Smooth muscle cell (in vitro differentiated cells): ENCODE data around the gene AXIN2. TPM values are rescaled to one million over a fixed set of nuclear protein-coding genes. Genes with fewer than 3 reads are reported as not detected.

Experiments
- DNase-seq: peaks from one replicate; lab custom pipeline; 2025; ENCODE audit not compliant: unreplicated experiment; lab: John Stamatoyannopoulos, UW
- H2AFZ ChIP-seq: fragments of 200-600 bp; sonication (generic); 2 replicates; pipeline ENCODE4 v1.6.0; 2016; ENCODE audit warnings: antibody characterized with exemption, low read depth, mild to moderate bottlenecking
- H3F3A ChIP-seq: fragments of 200-600 bp; sonication (generic); 2 replicates; pipeline ENCODE4 v1.6.0; 2017; ENCODE audit warnings: antibody characterized with exemption, low read depth
- H3K27ac ChIP-seq: fragments of 200-600 bp; sonication (generic); 2 replicates; pipeline ENCODE4 v1.5.1; 2016; ENCODE audit warnings: low read depth, mild to moderate bottlenecking
- H3K27me3 ChIP-seq: fragments of 200-600 bp; sonication (generic); 2 replicates; pipeline ENCODE4 v1.6.1; 2016; ENCODE audit warnings: low read depth, mild to moderate bottlenecking
- H3K36me3 ChIP-seq: fragments of 200-600 bp; sonication (generic); 2 replicates; pipeline ENCODE4 v1.5.1; 2016; ENCODE audit warnings: low read depth
- H3K4me1 ChIP-seq: fragments of 200-600 bp; sonication (generic); 2 replicates; pipeline ENCODE4 v1.5.1; 2016; ENCODE audit warnings: low read depth
- H3K4me2 ChIP-seq: fragments of 200-600 bp; sonication (generic); 2 replicates; pipeline ENCODE4 v1.6.0; 2016; ENCODE audit warnings: mild to moderate bottlenecking
- H3K4me3 ChIP-seq: fragments of 200-600 bp; sonication (generic); 2 replicates; pipeline ENCODE4 v1.5.1; 2016; ENCODE audit warnings: mild to moderate bottlenecking
- H3K79me2 ChIP-seq: fragments of 200-600 bp; sonication (generic); 2 replicates; pipeline ENCODE4 v1.6.0; 2016; ENCODE audit warnings: low read depth, mild to moderate bottlenecking
- H3K9ac ChIP-seq: fragments of 200-600 bp; sonication (generic); 2 replicates; pipeline ENCODE4 v1.6.0; 2016; ENCODE audit warnings: low read depth
- H3K9me3 ChIP-seq: fragments of 200-600 bp; sonication (generic); replicated peaks from 2 replicates; pipeline ENCODE4 v1.5.1; 2016; ENCODE audit warnings: low read depth
- H4K20me1 ChIP-seq: fragments of 200-600 bp; sonication (generic); 2 replicates; pipeline ENCODE4 v1.6.0; 2016; ENCODE audit warnings: low read depth
- WGBS: methylation state at CpG from one replicate; pipeline ENCODE4 v1.1.7; 2016; ENCODE audit warnings: low lambda C conversion rate; 5-methylcytosine and 5-hydroxymethylcytosine counted together
- polyA plus RNA-seq: library from polyadenylated mRNA; unstranded; fragments of >200 nt; fragmentation: Nextera tagmentation; extraction: Ambion mirVana; gene quantifications from 2 replicates; pipeline ENCODE4 v1.2.1, GENCODE V29; 2016
- total RNA-seq: library from RNA; depleted of rRNA; stranded (reverse); fragments of >200 nt; gene quantifications from 2 replicates; pipeline ENCODE4 v1.2.3, GENCODE V29; 2014
- TF ChIP-seq, protein P1 (sequence below): fragments of 200-600 bp; sonication (generic); IDR thresholded peaks from 2 replicates; pipeline ENCODE4 v1.5.1; 2017; ENCODE audit warnings: borderline replicate concordance, mild to moderate bottlenecking, antibody characterized with exemption; ENCODE audit not compliant: insufficient read depth, poor library complexity, severe bottlenecking

Gene AXIN2
- total and polyA plus RNA-seq, 2 experiments from 2014 or later, result 13.8 to 14.2 TPM

GRCh38 chr17:65599650-65600049 is 38.2 kb upstream of the AXIN2 start:
- Histone ChIP-seq H2AFZ (no peak overlapping the region), H3K36me3 (no peaks in the 10 kb centered on the region), H3K79me2 (no peaks in the 10 kb centered on the region), H3K9me3 (no peaks in the 10 kb centered on the region), H3K4me3 (no peak overlapping the region), H4K20me1 (no peaks in the 10 kb centered on the region), H3K4me1 (peaks cover 17% of the 10 kb centered on the region), H3F3A (peaks cover 9% of the 10 kb centered on the region), H3K27me3 (no peaks in the 10 kb centered on the region), H3K27ac (no peak overlapping the region), H3K9ac (no peak overlapping the region), H3K4me2 (no peak overlapping the region)
- DNase-seq, result no peak
- TF ChIP-seq, protein P1, sequence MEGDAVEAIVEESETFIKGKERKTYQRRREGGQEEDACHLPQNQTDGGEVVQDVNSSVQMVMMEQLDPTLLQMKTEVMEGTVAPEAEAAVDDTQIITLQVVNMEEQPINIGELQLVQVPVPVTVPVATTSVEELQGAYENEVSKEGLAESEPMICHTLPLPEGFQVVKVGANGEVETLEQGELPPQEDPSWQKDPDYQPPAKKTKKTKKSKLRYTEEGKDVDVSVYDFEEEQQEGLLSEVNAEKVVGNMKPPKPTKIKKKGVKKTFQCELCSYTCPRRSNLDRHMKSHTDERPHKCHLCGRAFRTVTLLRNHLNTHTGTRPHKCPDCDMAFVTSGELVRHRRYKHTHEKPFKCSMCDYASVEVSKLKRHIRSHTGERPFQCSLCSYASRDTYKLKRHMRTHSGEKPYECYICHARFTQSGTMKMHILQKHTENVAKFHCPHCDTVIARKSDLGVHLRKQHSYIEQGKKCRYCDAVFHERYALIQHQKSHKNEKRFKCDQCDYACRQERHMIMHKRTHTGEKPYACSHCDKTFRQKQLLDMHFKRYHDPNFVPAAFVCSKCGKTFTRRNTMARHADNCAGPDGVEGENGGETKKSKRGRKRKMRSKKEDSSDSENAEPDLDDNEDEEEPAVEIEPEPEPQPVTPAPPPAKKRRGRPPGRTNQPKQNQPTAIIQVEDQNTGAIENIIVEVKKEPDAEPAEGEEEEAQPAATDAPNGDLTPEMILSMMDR, result no peak
- WGBS, result 88% methylated on average over 5 of the region's 5 CpGs

DNA sequence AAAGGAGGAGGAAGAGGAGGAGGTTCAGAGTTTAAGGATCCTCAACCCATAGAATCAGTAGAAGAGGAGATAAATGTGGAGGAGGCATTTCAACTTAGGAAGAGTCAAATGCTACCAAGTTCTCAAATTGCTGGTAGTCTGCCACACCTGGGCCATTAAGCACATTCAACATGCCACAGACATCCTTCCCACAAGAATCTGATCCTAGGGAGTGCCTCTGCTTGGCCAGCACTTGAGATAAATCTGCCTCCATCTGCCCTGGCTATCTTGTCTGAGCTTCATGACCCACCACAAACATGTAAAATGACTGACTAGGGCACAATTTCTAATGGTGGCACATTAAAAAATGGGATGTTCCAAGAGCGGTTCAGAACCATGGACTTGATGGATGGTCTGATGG is 37.3 kb upstream of the AXIN2 start:
- Histone ChIP-seq H3K4me2 (no peak overlapping the region), H3K4me1 (peaks cover 26% of the 10 kb centered on the region), H3K9ac (no peak overlapping the region), H3K79me2 (no peaks in the 10 kb centered on the region), H3K36me3 (no peaks in the 10 kb centered on the region), H2AFZ (no peak overlapping the region), H3K27ac (no peak overlapping the region), H3K27me3 (no peaks in the 10 kb centered on the region), H4K20me1 (no peaks in the 10 kb centered on the region), H3K9me3 (no peaks in the 10 kb centered on the region), H3F3A (peaks cover 15% of the 10 kb centered on the region), H3K4me3 (no peak overlapping the region)
- no peak for DNase-seq
- WGBS, result 100% methylated on average over 1 of the region's 1 CpG
- TF ChIP-seq, protein P1, result no peak

DNA sequence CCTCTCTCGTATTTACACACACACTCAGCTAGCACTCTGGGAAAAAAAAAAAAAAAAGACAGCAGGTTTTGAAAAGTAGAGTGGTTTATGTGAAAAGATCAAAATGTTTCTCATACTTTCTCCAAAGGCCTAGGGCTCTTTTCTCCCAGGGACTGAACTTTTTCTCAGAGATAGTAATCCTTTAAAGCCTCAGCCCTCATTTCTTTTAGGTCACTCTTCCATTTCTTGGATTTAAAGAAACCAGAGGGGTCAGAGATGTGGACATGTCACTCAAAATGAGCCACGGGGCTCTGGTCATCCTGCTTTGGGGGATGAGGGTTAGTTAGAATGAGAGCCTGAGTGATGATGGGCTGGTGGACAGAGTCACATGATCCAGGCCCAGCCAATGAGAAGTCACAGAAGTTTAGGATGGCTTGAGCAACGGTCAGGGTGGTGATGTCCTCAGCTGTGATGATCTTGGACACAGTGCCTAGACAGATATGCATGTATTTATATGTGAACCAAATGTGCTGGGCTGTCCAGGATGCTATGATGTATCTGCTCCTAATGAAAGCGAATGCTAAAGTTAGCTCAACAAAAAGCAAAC is 33.7 kb upstream of the AXIN2 start:
- peak overlapping the region; percentile 78 for H3K27ac ChIP-seq
- WGBS, result 54% methylated on average over 4 of the region's 4 CpGs
- DNase-seq, result no peak

More for the DNA sequence above, 33.7 kb upstream of the AXIN2 start:
- H3K79me2 ChIP-seq, result no peaks in the 10 kb centered on the region
- H3K4me3 ChIP-seq, result peak overlapping the region; percentile 40
- H4K20me1 ChIP-seq, result no peaks in the 10 kb centered on the region
- no peaks in the 10 kb centered on the region for H3K9me3 ChIP-seq
- no peak overlapping the region for H3K9ac ChIP-seq
- H3K27me3 ChIP-seq, result no peaks in the 10 kb centered on the region
- peak overlapping the region; percentile 81 for H2AFZ ChIP-seq
- H3K4me1 ChIP-seq, result peaks cover 28% of the 10 kb centered on the region
- H3K4me2 ChIP-seq, result peak overlapping the region; percentile 87
- TF ChIP-seq, protein P1, result no peak
- no peaks in the 10 kb centered on the region for H3K36me3 ChIP-seq
- H3F3A ChIP-seq, result peaks cover 15% of the 10 kb centered on the region
